Measurements from ENCODE around the gene FBN2.
"Not testable (repeated sequence)": the region's sequence is repeated elsewhere in the genome, so short reads cannot be mapped to it uniquely, and the experiment has no call there.

The FBN2 gene

GRCh38 chr5:128358826-128359225, 179.2 kb downstream of the FBN2 start:
- DNase-seq (ENCODE audit: low spot score) = no peak

GRCh38 chr5:128357226-128357625, 180.8 kb downstream of the FBN2 start:
- DNase-seq (ENCODE audit: low spot score) = no peak

GRCh38 chr5:128355961-128356360, 182.1 kb downstream of the FBN2 start:
- DNase-seq (ENCODE audit: low spot score) = no peak

GRCh38 chr5:128353441-128354107, 184.5 kb downstream of the FBN2 start:
- DNase-seq (ENCODE audit: low spot score) = no peak

GRCh38 chr5:128350705-128351104, 187.3 kb downstream of the FBN2 start:
- DNase-seq (ENCODE audit: low spot score) = no peak

GRCh38 chr5:128349044-128349858, 188.8 kb downstream of the FBN2 start:
- DNase-seq (ENCODE audit: low spot score) = no peak

GRCh38 chr5:128346038-128346437, 192.0 kb downstream of the FBN2 start:
- DNase-seq (ENCODE audit: low spot score) = no peak

GRCh38 chr5:128345247-128345646, 192.8 kb downstream of the FBN2 start:
- DNase-seq (ENCODE audit: low spot score) = no peak

- no peak for DNase-seq (ENCODE audit: low spot score)
Measured at GRCh38 chr5:128343168-128343567, 194.9 kb downstream of the FBN2 start.

GRCh38 chr5:128341056-128341455, 197.0 kb downstream of the FBN2 start:
- no peak for DNase-seq (ENCODE audit: low spot score)

- no peak for DNase-seq (ENCODE audit: low spot score)
Measured at GRCh38 chr5:128340648-128341047, 197.4 kb downstream of the FBN2 start.

- no peak for DNase-seq (ENCODE audit: low spot score)
Measured at GRCh38 chr5:128339585-128339984, 198.5 kb downstream of the FBN2 start.

GRCh38 chr5:128338649-128339048, 199.4 kb downstream of the FBN2 start:
- DNase-seq (ENCODE audit: low spot score) = no peak

- DNase-seq (ENCODE audit: low spot score) = no peak
Measured at GRCh38 chr5:128335339-128335738, 202.7 kb downstream of the FBN2 start.

GRCh38 chr5:128334010-128334716, 203.9 kb downstream of the FBN2 start:
- no peak for DNase-seq (ENCODE audit: low spot score)

GRCh38 chr5:128331261-128331660, 206.8 kb downstream of the FBN2 start:
- DNase-seq (ENCODE audit: low spot score) = no peak

GRCh38 chr5:128329386-128329939, 208.6 kb downstream of the FBN2 start:
- DNase-seq (ENCODE audit: low spot score) = no peak

GRCh38 chr5:128328446-128328845, 209.6 kb downstream of the FBN2 start:
- DNase-seq (ENCODE audit: low spot score) = no peak

- no peak for DNase-seq (ENCODE audit: low spot score)
Measured at GRCh38 chr5:128328007-128328406, 210.0 kb downstream of the FBN2 start.

- not testable (repeated sequence) for DNase-seq (ENCODE audit: low spot score)
Measured at GRCh38 chr5:128321418-128321817, 216.6 kb downstream of the FBN2 start.

GRCh38 chr5:128318691-128319090, 219.4 kb downstream of the FBN2 start:
- no peak for DNase-seq (ENCODE audit: low spot score)

- DNase-seq (ENCODE audit: low spot score) = no peak
Measured at GRCh38 chr5:128317481-128317880, 220.6 kb downstream of the FBN2 start.

GRCh38 chr5:128315671-128316070, 222.4 kb downstream of the FBN2 start:
- no peak for DNase-seq (ENCODE audit: low spot score)
